ENCODE measurements around the gene CACNG1. TPM values are rescaled to one million over a fixed set of nuclear protein-coding genes. Genes with fewer than 3 reads are reported as not detected.

Gene CACNG1
- total RNA-seq, 1 donor from 2014 or later: 0.44 TPM

DNA sequence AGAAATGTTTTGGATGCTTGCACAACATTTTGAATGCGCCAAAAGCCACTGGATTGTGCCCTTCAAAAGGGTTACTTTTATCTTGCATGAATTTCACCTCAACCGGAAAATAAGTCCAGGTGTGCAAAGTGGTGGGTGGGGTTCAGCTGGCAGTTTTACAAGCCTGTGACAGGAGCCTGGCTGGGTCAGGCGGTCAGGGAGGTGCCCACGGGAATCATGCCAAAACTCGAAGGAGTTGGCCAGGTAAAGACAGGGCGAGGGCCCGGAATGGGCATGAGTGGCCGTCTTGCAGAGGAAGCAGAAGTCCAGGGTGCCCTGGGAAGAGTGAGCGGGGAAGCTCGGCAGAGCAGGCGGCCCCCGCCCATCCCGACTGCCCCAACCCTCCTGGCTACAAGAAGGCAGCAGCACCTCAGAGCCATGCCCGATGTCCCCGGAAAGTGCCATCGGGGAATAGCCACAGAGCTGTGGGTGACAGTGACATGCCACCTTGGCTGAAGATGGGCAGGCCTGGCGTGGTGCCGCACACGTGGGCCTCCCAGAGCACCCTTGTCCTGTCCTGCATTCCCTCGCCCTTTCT, 19.1 kb upstream of the CACNG1 start:
- H3K9me3 Mint-ChIP-seq: no peaks in the 10 kb centered on the region
- TF ChIP-seq, protein P1, sequence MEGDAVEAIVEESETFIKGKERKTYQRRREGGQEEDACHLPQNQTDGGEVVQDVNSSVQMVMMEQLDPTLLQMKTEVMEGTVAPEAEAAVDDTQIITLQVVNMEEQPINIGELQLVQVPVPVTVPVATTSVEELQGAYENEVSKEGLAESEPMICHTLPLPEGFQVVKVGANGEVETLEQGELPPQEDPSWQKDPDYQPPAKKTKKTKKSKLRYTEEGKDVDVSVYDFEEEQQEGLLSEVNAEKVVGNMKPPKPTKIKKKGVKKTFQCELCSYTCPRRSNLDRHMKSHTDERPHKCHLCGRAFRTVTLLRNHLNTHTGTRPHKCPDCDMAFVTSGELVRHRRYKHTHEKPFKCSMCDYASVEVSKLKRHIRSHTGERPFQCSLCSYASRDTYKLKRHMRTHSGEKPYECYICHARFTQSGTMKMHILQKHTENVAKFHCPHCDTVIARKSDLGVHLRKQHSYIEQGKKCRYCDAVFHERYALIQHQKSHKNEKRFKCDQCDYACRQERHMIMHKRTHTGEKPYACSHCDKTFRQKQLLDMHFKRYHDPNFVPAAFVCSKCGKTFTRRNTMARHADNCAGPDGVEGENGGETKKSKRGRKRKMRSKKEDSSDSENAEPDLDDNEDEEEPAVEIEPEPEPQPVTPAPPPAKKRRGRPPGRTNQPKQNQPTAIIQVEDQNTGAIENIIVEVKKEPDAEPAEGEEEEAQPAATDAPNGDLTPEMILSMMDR (conservative IDR thresholded peaks at IDR 0.05): no peak
- peaks cover 10% of the 10 kb centered on the region for H3K4me1 Mint-ChIP-seq
- no peak for DNase-seq (ENCODE audit: low read depth, low spot score)
- H3K4me3 Mint-ChIP-seq: no peak overlapping the region
- H3K27me3 Mint-ChIP-seq (ENCODE audit: low read depth): no peaks in the 10 kb centered on the region
- H3K36me3 Mint-ChIP-seq (ENCODE audit: low read depth): peaks cover 5% of the 10 kb centered on the region
- H3K27ac Mint-ChIP-seq (ENCODE audit: unreplicated experiment): no peak overlapping the region

DNA sequence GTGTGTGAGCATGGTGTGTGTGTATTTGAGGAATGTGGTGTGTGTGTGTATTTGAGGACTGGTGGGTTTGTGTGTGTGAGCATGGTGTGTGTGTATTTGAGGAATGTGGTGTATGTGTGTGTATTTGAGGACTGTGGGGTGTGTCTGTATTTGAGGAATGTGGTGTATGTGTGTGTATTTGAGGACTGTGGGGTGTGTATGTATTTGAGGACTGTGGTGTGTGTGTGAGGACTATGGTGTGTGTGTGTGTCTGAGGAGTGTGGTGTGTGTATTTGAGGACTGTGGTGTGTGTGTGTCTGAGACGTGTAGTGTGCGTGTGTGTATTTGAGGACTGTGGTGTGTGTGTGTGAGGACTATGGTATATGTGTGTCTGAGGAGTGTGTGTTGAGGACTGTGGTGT, 18.0 kb upstream of the CACNG1 start:
- Mint-ChIP-seq H3K36me3 (ENCODE audit: low read depth) (peaks cover 5% of the 10 kb centered on the region), H3K4me1 (peaks cover 12% of the 10 kb centered on the region), H3K27ac (ENCODE audit: unreplicated experiment) (no peak overlapping the region), H3K27me3 (ENCODE audit: low read depth) (no peaks in the 10 kb centered on the region), H3K9me3 (no peaks in the 10 kb centered on the region), H3K4me3 (no peak overlapping the region)
- DNase-seq (ENCODE audit: low read depth, low spot score): no peak
- TF ChIP-seq, protein P1 (conservative IDR thresholded peaks at IDR 0.05): no peak

DNA sequence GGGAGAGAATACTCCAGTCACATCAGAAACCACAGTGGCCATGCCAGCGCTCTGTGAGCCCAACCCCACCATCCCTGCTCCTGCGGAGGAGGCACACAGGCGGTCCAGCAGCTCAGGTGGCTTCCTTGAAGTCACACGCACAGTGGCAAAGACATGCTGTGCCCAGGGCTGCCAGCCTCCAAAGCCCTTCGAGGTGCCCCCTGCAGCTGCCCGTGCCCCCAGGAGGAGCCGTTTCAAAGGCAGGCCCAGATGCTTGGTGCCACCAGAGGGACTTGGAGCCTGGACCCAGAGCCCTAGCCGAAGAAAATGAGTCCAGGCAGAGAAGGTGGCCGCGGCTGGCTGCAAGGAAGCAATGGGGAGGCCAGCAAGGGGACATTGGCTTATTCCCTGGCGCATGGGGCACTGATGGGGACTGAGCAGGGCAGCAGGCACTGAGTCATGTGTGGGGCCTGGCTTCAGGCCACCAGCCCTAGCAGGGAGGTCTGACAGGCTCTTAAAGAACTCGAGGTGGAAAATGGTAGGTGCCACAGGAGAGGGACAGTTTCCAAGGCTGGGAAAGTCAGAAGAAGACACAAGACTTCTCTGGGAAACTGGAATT, 17.2 kb upstream of the CACNG1 start:
- H3K4me1 Mint-ChIP-seq: peaks cover 12% of the 10 kb centered on the region
- TF ChIP-seq, protein P1 (conservative IDR thresholded peaks at IDR 0.05): no peak
- peaks cover 5% of the 10 kb centered on the region for H3K36me3 Mint-ChIP-seq (ENCODE audit: low read depth)
- H3K9me3 Mint-ChIP-seq: no peaks in the 10 kb centered on the region
- DNase-seq (ENCODE audit: low read depth, low spot score): no peak
- H3K27me3 Mint-ChIP-seq (ENCODE audit: low read depth): no peaks in the 10 kb centered on the region
- H3K27ac Mint-ChIP-seq (ENCODE audit: unreplicated experiment): no peak overlapping the region
- no peak overlapping the region for H3K4me3 Mint-ChIP-seq

DNA sequence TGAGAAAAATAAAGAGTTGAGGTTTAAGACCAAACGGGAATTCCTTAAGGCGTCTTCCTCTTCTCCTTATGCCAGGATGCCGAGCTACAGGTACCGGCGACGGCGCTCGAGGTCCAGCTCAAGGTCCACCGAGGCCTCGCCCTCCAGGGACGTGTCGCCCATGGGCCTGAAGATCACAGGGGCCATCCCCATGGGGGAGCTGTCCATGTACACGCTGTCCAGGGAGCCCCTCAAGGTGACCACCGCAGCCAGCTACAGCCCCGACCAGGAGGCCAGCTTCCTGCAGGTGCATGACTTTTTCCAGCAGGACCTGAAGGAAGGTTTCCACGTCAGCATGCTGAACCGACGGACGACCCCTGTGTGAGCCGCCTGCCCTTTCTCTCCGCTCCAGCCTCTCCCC, 13.7 kb upstream of the CACNG1 start:
- no peaks in the 10 kb centered on the region for H3K27me3 Mint-ChIP-seq (ENCODE audit: low read depth)
- H3K27ac Mint-ChIP-seq (ENCODE audit: unreplicated experiment): no peak overlapping the region
- peaks cover 9% of the 10 kb centered on the region for H3K4me1 Mint-ChIP-seq
- peaks cover 6% of the 10 kb centered on the region for H3K9me3 Mint-ChIP-seq
- H3K4me3 Mint-ChIP-seq: no peak overlapping the region
- H3K36me3 Mint-ChIP-seq (ENCODE audit: low read depth): peaks cover 13% of the 10 kb centered on the region
- no peak for DNase-seq (ENCODE audit: low read depth, low spot score)
- TF ChIP-seq, protein P1 (conservative IDR thresholded peaks at IDR 0.05): no peak

DNA sequence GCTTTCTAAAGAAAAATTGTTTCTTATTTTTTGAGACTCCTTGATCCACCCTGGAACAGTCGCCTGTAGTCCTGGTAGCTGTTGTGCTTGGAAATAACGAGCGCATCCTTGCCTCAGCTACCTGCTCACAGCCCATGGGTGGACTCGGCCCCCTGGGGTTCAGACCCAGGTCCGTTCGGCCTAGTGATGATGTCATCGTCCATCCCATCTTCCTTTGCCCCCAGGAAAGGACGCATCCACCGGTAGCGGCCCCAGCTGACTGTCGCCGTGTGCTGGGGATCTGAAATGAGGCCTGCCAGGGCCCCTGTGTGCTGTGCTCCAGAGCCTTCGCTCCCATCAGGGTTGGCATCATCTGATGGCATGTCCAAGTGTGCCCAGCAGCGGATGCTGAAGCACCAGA, 12.0 kb upstream of the CACNG1 start:
- Mint-ChIP-seq H3K4me1 (peaks cover 9% of the 10 kb centered on the region), H3K27ac (ENCODE audit: unreplicated experiment) (no peak overlapping the region), H3K4me3 (no peak overlapping the region), H3K27me3 (ENCODE audit: low read depth) (no peaks in the 10 kb centered on the region), H3K9me3 (peaks cover 11% of the 10 kb centered on the region), H3K36me3 (ENCODE audit: low read depth) (peaks cover 13% of the 10 kb centered on the region)
- DNase-seq (ENCODE audit: low read depth, low spot score): no peak
- TF ChIP-seq, protein P1 (conservative IDR thresholded peaks at IDR 0.05): no peak
